HG03558 (cell line): ENCODE results near the gene OR51L1.

Source experiments
- ATAC-seq: cut with Tn5 transposase; IDR thresholded peaks from one replicate; pipeline ENCODE4 v1.9.1; 2021; ENCODE audit warnings: moderate number of reproducible peaks; ENCODE audit not compliant: unreplicated experiment; ENCODE audit errors: extremely low read depth

OR51L1 gene

GRCh38 chr11:5046226-5046625, 51.6 kb downstream of the OR51L1 start, which contains the start of gene OR52J3:
OR52J3 (plus strand) TSS chr11:5046526; CDS start chr11:5046526, 0 bp downstream.
- no peak for ATAC-seq

- ATAC-seq, result no peak
Observed at GRCh38 chr11:5046754-5047330, 52.2 kb downstream of the OR51L1 start.
